Suprapubic skin (tissue), 4 donors: ENCODE measurements around the gene CHMP2B. TPM values are rescaled to one million over a fixed set of nuclear protein-coding genes. Genes with fewer than 3 reads are reported as not detected.

Experiments used
- DNase-seq, 2 donors: peaks; one replicate each; pipeline ENCODE4 v3.0.0-alpha.2; 2019; ENCODE audit warnings: low spot score in 2 of 2
- H3K27ac ChIP-seq: fragments of 200-600 bp; sonication (generic); one replicate; pipeline ENCODE4 v1.5.1; 2019
- H3K27me3 ChIP-seq: fragments of 200-600 bp; sonication (generic); one replicate; pipeline ENCODE4 v1.5.1; 2019
- H3K36me3 ChIP-seq: fragments of 200-600 bp; sonication (generic); one replicate; pipeline ENCODE4 v1.5.1; 2019
- H3K4me1 ChIP-seq: fragments of 200-600 bp; sonication (generic); one replicate; pipeline ENCODE4 v1.5.1; 2019
- H3K4me3 ChIP-seq: fragments of 200-600 bp; sonication (generic); one replicate; pipeline ENCODE4 v1.5.1; 2019; ENCODE audit warnings: mild to moderate bottlenecking
- H3K9me3 ChIP-seq: fragments of 200-600 bp; sonication (generic); one replicate; pipeline ENCODE4 v1.5.1; 2019
- EP300 ChIP-seq: sonication (generic); formaldehyde crosslinking; IDR thresholded peaks from one replicate; pipeline ENCODE4 v1.6.1; 2017; ENCODE audit warnings: antibody characterized with exemption
- POLR2A ChIP-seq, 2 donors: fragments of 450-650 bp; IDR thresholded peaks; one replicate each; pipeline ENCODE4 v1.6.1; 2017; ENCODE audit warnings: antibody characterized with exemption in 2 of 2, mild to moderate bottlenecking in 2 of 2, moderate library complexity in 2 of 2
- POLR2AphosphoS5 ChIP-seq, 3 donors: sonication (generic); formaldehyde crosslinking; IDR thresholded peaks; one replicate each; pipeline ENCODE4 v1.6.1; 2017; ENCODE audit warnings: antibody characterized with exemption in 3 of 3
- WGBS: methylation state at CpG from one replicate; pipeline ENCODE4 v1.1.5; 2018; 5-methylcytosine and 5-hydroxymethylcytosine counted together
- total RNA-seq, 4 donors: library from RNA; depleted of rRNA; stranded (reverse); fragments of >200 nt; gene quantifications; one replicate each; pipeline ENCODE4 v1.1.0, GENCODE V29; 2016
- TF ChIP-seq, protein P1 (sequence below), 2 donors: fragments of 200-600 bp in 1 of 2; fragments of 450-650 bp in 1 of 2; sonication (generic) in 1 of 2; IDR thresholded peaks; one replicate each; pipeline ENCODE4 v1.5.1; 2016 to 2019; ENCODE audit warnings: antibody characterized with exemption in 2 of 2, mild to moderate bottlenecking in 1 of 2, moderate library complexity in 1 of 2

CHMP2B gene
- total RNA-seq, 4 donors from 2014 or later: 27.4 to 43.5 (median 31.1) TPM

GRCh38 chr3:87261925-87262324 is 34.8 kb downstream of the CHMP2B start:
- no peak for DNase-seq
- Histone ChIP-seq H3K27me3 (no peaks in the 10 kb centered on the region), H3K9me3 (no peaks in the 10 kb centered on the region), H3K36me3 (no peaks in the 10 kb centered on the region), H3K4me3 (no peak overlapping the region), H3K27ac (no peak overlapping the region), H3K4me1 (no peaks in the 10 kb centered on the region)
- 56% methylated on average over 2 of the region's 2 CpGs for WGBS
- TF ChIP-seq POLR2A (IDR thresholded peaks at IDR 0.05) (no peak), EP300 (no peak), POLR2AphosphoS5 (IDR thresholded peaks at IDR 0.05) (no peak)
- TF ChIP-seq, protein P1, sequence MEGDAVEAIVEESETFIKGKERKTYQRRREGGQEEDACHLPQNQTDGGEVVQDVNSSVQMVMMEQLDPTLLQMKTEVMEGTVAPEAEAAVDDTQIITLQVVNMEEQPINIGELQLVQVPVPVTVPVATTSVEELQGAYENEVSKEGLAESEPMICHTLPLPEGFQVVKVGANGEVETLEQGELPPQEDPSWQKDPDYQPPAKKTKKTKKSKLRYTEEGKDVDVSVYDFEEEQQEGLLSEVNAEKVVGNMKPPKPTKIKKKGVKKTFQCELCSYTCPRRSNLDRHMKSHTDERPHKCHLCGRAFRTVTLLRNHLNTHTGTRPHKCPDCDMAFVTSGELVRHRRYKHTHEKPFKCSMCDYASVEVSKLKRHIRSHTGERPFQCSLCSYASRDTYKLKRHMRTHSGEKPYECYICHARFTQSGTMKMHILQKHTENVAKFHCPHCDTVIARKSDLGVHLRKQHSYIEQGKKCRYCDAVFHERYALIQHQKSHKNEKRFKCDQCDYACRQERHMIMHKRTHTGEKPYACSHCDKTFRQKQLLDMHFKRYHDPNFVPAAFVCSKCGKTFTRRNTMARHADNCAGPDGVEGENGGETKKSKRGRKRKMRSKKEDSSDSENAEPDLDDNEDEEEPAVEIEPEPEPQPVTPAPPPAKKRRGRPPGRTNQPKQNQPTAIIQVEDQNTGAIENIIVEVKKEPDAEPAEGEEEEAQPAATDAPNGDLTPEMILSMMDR (IDR thresholded peaks at IDR 0.05): no peak

GRCh38 chr3:87267953-87268645 is 41.0 kb downstream of the CHMP2B start:
- TF ChIP-seq POLR2A (IDR thresholded peaks at IDR 0.05): no peak
- TF ChIP-seq, protein P1 (IDR thresholded peaks at IDR 0.05): no peak
- TF ChIP-seq EP300: no peak
- Histone ChIP-seq H3K27ac (no peak overlapping the region), H3K36me3 (no peaks in the 10 kb centered on the region), H3K27me3 (no peaks in the 10 kb centered on the region), H3K4me1 (no peaks in the 10 kb centered on the region), H3K4me3 (no peak overlapping the region), H3K9me3 (no peaks in the 10 kb centered on the region)
- WGBS: 88% methylated on average over 8 of the region's 8 CpGs
- DNase-seq: no peak

- Histone ChIP-seq H3K27ac (no peak overlapping the region), H3K27me3 (no peaks in the 10 kb centered on the region), H3K4me1 (no peaks in the 10 kb centered on the region), H3K9me3 (no peaks in the 10 kb centered on the region), H3K4me3 (no peak overlapping the region), H3K36me3 (no peaks in the 10 kb centered on the region)
- 85% methylated on average over 4 of the region's 4 CpGs for WGBS
- TF ChIP-seq, protein P1 (IDR thresholded peaks at IDR 0.05): no peak
- DNase-seq: no peak
These were observed 41.6 kb downstream of the CHMP2B start for GRCh38 chr3:87268646-87269211.

DNA sequence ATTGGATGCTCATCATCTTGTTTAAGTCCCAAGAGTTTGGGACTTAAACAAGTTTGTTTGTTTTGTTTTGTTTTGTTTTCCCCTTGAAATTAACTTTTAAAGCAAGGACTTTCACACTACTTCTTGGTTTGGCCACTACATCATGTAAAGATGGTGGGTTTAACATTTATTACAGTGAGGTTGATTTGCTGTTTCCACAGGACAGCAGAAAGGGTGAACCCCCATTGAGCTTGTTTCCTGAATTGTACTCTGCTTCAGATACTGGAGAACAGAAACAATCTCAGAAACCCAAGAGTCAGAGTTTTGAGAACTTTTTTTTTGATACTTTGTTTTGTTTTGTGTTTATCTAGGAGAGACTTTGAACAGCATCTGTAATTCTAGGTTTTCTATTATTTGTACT is 42.6 kb downstream of the CHMP2B start:
- Histone ChIP-seq H3K36me3 (no peaks in the 10 kb centered on the region), H3K27ac (no peak overlapping the region), H3K27me3 (no peaks in the 10 kb centered on the region), H3K4me1 (no peaks in the 10 kb centered on the region), H3K4me3 (no peak overlapping the region), H3K9me3 (no peaks in the 10 kb centered on the region)
- TF ChIP-seq POLR2AphosphoS5 (IDR thresholded peaks at IDR 0.05) (no peak), EP300 (no peak), POLR2A (IDR thresholded peaks at IDR 0.05) (no peak)
- TF ChIP-seq, protein P1 (IDR thresholded peaks at IDR 0.05): no peak
- DNase-seq: no peak

GRCh38 chr3:87270908-87271700 is 44.0 kb downstream of the CHMP2B start:
- no peaks in the 10 kb centered on the region for H3K9me3 ChIP-seq
- 53% methylated on average over 4 of the region's 4 CpGs for WGBS
- no peak overlapping the region for H3K27ac ChIP-seq
- TF ChIP-seq, protein P1 (IDR thresholded peaks at IDR 0.05): no peak
- TF ChIP-seq EP300 (no peak), POLR2A (IDR thresholded peaks at IDR 0.05) (no peak), POLR2AphosphoS5 (IDR thresholded peaks at IDR 0.05) (no peak)
- no peaks in the 10 kb centered on the region for H3K4me1 ChIP-seq
- H3K4me3 ChIP-seq: no peak overlapping the region
- no peak for DNase-seq
- no peaks in the 10 kb centered on the region for H3K36me3 ChIP-seq
- H3K27me3 ChIP-seq: no peaks in the 10 kb centered on the region
